Kidney (tissue), 14 donors: ENCODE results near the gene LY86. TPM values are rescaled to one million over a fixed set of nuclear protein-coding genes. Genes with fewer than 3 reads are reported as not detected.

Experiments
- DNase-seq, 5 donors: peaks; one replicate each; pipeline ENCODE4 v3.0.0-alpha.2; 2013 to 2020
- FAIRE-seq: peaks from 2 replicates; lab custom pipeline; 2012; peaks lifted over from hg19 to GRCh38; lab: Jason Lieb, UNC
- H3K27ac ChIP-seq, 2 donors: one replicate each; pipeline ENCODE4 v1.7.0; 2013; ENCODE audit warnings: low read depth in 2 of 2, low read length in 2 of 2, inconsistent platforms in 1 of 2
- H3K27me3 ChIP-seq: one replicate; pipeline ENCODE4 v1.7.1; 2013; ENCODE audit warnings: low read length, inconsistent platforms; ENCODE audit not compliant: control insufficient read depth, insufficient read depth
- H3K36me3 ChIP-seq, 3 donors: one replicate each; pipeline versions ENCODE4 v1.7.0 to v1.7.1; 2013; ENCODE audit warnings: low read length in 3 of 3, control low read depth in 1 of 3, inconsistent platforms in 1 of 3; ENCODE audit not compliant: insufficient read depth in 3 of 3, control insufficient read depth in 2 of 3
- H3K4me1 ChIP-seq, 3 donors: one replicate each; pipeline versions ENCODE4 v1.7.0 to v1.7.1; 2013; ENCODE audit warnings: low read length in 3 of 3, inconsistent platforms in 1 of 3, low read depth in 1 of 3; ENCODE audit not compliant: control insufficient read depth in 2 of 3, insufficient read depth in 2 of 3
- H3K4me3 ChIP-seq, 3 donors: one replicate each; pipeline versions ENCODE4 v1.7.0 to v1.8.1; 2013; ENCODE audit warnings: low read length in 3 of 3, control low read depth in 1 of 3, inconsistent platforms in 1 of 3
- H3K9ac ChIP-seq, 3 donors: one replicate each; pipeline versions ENCODE4 v1.7.0 to v1.7.1; 2013; ENCODE audit warnings: low read length in 3 of 3, control low read depth in 1 of 3, inconsistent platforms in 1 of 3
- H3K9me3 ChIP-seq, 3 donors: one replicate each; pipeline versions ENCODE4 v1.7.0 to v1.7.1; 2013; ENCODE audit warnings: low read length in 3 of 3, control low read depth in 1 of 3, inconsistent platforms in 1 of 3; ENCODE audit not compliant: control insufficient read depth in 2 of 3, insufficient read depth in 1 of 3
- CTCF ChIP-seq: IDR thresholded peaks from 3 replicates; pipeline ENCODE4 v1.5.1; 2012; ENCODE audit warnings: mild to moderate bottlenecking, moderate library complexity, borderline replicate concordance; ENCODE audit not compliant: insufficient read depth; ENCODE audit errors: extremely low read depth
- intact Hi-C: fragments of 100-400 bp; cut with DNase I; formaldehyde crosslinking; loops from one replicate; pipeline ENCODE4 v1.11.1; 2022
- polyA plus RNA-seq: library from polyadenylated mRNA; stranded (reverse); fragments of 350-450 nt; fragmentation: Illumina TruSeq; extraction: RNeasy Lipid Tissue Mini Kit (QIAGEN cat#74804); gene quantifications from one replicate; pipeline ENCODE4 v1.2.3, GENCODE V29; 2014; ENCODE audit warnings: low read depth, low replicate concordance; ENCODE audit not compliant: insufficient read depth
- total RNA-seq: library from RNA; stranded (reverse); fragmentation: NEBNext Ultra II Directional; extraction: Animal tissue kit (Norgen Biotek cat#: 25700); gene quantifications from one replicate; pipeline ENCODE4 v1.2.1, GENCODE V29; 2021
- donor health status: control.
- donor health status: control.
- donor health status: control.
- donor health status: control.
- donor health status: control.
- donor health status: DM: yes; HTN: yes; CAD: no.
- donor health status: Normal renal cell carcinoma (clear cell type).

The LY86 gene
- total and polyA plus RNA-seq, 2 donors from 2014 or later, result 4.8 to 6.1 TPM

- Histone ChIP-seq H3K4me3 (no peak overlapping the region), H3K27ac (no peak overlapping the region), H3K9ac (no peak overlapping the region), H3K36me3 (no peaks in the 10 kb centered on the region), H3K9me3 (peaks cover 0 to 3% (median 0%) of the 10 kb centered on the region in 3 donors), H3K27me3 (no peaks in the 10 kb centered on the region), H3K4me1 (no peaks in the 10 kb centered on the region)
- intact Hi-C loops, result no loop called here
- DNase-seq (no peak), FAIRE-seq (no peak)
- no peak for TF ChIP-seq CTCF
These were observed 56.9 kb downstream of the LY86 start for GRCh38 chr6:6645261-6645917.

GRCh38 chr6:6646384-6646783 lies 57.9 kb downstream of the LY86 start:
- Histone ChIP-seq H3K27ac (no peak overlapping the region), H3K36me3 (no peaks in the 10 kb centered on the region), H3K4me1 (no peaks in the 10 kb centered on the region), H3K9me3 (peaks cover 0 to 3% (median 0%) of the 10 kb centered on the region in 3 donors), H3K27me3 (no peaks in the 10 kb centered on the region), H3K9ac (no peak overlapping the region), H3K4me3 (no peak overlapping the region)
- no peak for TF ChIP-seq CTCF
- DNase-seq (no peak), FAIRE-seq (no peak)
- intact Hi-C loops, result no loop called here

- no peak for FAIRE-seq
- no peak for TF ChIP-seq CTCF
These were observed 58.3 kb downstream of the LY86 start for GRCh38 chr6:6646859-6647258.

More at GRCh38 chr6:6646859-6647258, 58.3 kb downstream of the LY86 start:
- no peak for DNase-seq
- H3K9me3 ChIP-seq, result peaks cover 0 to 3% (median 0%) of the 10 kb centered on the region in 3 donors
- H3K9ac ChIP-seq, result no peak overlapping the region
- intact Hi-C loops, result no loop called here
- no peak overlapping the region for H3K27ac ChIP-seq
- H3K36me3 ChIP-seq, result no peaks in the 10 kb centered on the region
- H3K4me1 ChIP-seq, result no peaks in the 10 kb centered on the region
- H3K4me3 ChIP-seq, result no peak overlapping the region
- no peaks in the 10 kb centered on the region for H3K27me3 ChIP-seq
